IMR-90 (cell line): ENCODE results near the gene TRIM41. TPM values are rescaled to one million over a fixed set of nuclear protein-coding genes. Genes with fewer than 3 reads are reported as not detected.

ENCODE experiments used
- CHD1 ChIP-seq: IDR thresholded peaks from 2 replicates; pipeline ENCODE4 v1.6.1; 2012; ENCODE audit warnings: low read depth, low read length, improper control_type of control experiment
- MXI1 ChIP-seq: IDR thresholded peaks from 2 replicates; pipeline ENCODE4 v1.6.1; 2012; ENCODE audit warnings: low read depth, mild to moderate bottlenecking, low read length, moderate library complexity, borderline replicate concordance
- RAD21 ChIP-seq: IDR thresholded peaks from 2 replicates; pipeline ENCODE4 v1.6.1; 2012; ENCODE audit warnings: low read length, improper control_type of control experiment
- RCOR1 ChIP-seq: IDR thresholded peaks from 2 replicates; pipeline ENCODE4 v1.6.1; 2012; ENCODE audit warnings: mild to moderate bottlenecking, low read length, improper control_type of control experiment; ENCODE audit not compliant: insufficient replicate concordance
- polyA plus RNA-seq, 3 experiments: library from polyadenylated mRNA; depleted of rRNA; stranded (reverse); fragments of >200 nt; gene quantifications; 2 replicates each; pipeline ENCODE4 v1.2.3, GENCODE V29; 2012; ENCODE audit warnings: low replicate concordance in 1 of 3
- total RNA-seq: library from RNA; depleted of rRNA; stranded (reverse); fragments of >200 nt; gene quantifications from 2 replicates; pipeline ENCODE4 v1.2.3, GENCODE V29; 2012

The TRIM41 gene
- total and polyA plus RNA-seq, 2 of the 4 experiments (the other 2 are of a cell fraction), result 5.9 to 15.7 TPM

DNA sequence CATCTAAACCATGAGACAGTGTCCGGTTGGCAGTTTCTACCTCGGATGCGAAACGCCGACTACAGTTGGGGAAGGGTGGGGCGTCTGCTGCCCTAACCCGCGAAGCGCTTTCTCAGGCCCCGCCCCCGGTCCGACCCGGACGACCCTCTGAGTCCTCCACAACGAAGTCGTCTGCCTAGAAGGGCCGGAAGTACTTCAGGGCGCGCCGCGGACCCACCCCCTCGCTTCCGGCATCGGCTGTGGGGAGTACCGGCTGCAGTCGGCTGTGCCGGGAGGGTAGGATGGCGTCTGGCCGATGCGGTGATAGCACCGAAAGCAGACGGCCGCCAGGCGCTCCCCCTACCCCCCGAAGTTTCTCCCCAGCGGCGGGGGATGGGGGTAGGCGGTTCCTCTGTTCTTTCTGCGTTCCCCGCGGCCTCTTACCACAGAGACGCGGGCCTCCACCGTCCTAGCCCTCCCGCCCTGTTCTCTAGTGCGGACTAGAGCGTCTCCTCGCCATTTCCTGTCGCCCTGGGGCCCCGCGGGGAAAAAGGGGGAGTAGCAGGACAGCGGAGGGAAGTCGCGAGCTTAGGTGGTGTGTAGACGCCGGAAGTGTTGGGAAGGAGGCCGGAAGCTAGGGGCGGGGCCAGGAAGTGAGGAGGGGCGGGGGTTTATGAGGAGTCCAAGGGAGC lies at the start of gene TRIM41 (continued):
- no peak for TF ChIP-seq CHD1
- TF ChIP-seq MXI1, result no peak
- TF ChIP-seq RCOR1, result no peak
- peak; percentile 33 for TF ChIP-seq RAD21
